GM12801 (cell line): Measurements from ENCODE around the gene IFT43.

ENCODE experiments used
- TF ChIP-seq, protein P1 (sequence below): IDR thresholded peaks from one replicate; pipeline ENCODE4 v1.5.1; 2011; ENCODE audit warnings: control low read depth; ENCODE audit not compliant: insufficient read length; ENCODE audit errors: extremely low read depth

Gene IFT43

GRCh38 chr14:76118594-76118993 is 133.0 kb downstream of the IFT43 start:
- TF ChIP-seq, protein P1, sequence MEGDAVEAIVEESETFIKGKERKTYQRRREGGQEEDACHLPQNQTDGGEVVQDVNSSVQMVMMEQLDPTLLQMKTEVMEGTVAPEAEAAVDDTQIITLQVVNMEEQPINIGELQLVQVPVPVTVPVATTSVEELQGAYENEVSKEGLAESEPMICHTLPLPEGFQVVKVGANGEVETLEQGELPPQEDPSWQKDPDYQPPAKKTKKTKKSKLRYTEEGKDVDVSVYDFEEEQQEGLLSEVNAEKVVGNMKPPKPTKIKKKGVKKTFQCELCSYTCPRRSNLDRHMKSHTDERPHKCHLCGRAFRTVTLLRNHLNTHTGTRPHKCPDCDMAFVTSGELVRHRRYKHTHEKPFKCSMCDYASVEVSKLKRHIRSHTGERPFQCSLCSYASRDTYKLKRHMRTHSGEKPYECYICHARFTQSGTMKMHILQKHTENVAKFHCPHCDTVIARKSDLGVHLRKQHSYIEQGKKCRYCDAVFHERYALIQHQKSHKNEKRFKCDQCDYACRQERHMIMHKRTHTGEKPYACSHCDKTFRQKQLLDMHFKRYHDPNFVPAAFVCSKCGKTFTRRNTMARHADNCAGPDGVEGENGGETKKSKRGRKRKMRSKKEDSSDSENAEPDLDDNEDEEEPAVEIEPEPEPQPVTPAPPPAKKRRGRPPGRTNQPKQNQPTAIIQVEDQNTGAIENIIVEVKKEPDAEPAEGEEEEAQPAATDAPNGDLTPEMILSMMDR, result no peak

DNA sequence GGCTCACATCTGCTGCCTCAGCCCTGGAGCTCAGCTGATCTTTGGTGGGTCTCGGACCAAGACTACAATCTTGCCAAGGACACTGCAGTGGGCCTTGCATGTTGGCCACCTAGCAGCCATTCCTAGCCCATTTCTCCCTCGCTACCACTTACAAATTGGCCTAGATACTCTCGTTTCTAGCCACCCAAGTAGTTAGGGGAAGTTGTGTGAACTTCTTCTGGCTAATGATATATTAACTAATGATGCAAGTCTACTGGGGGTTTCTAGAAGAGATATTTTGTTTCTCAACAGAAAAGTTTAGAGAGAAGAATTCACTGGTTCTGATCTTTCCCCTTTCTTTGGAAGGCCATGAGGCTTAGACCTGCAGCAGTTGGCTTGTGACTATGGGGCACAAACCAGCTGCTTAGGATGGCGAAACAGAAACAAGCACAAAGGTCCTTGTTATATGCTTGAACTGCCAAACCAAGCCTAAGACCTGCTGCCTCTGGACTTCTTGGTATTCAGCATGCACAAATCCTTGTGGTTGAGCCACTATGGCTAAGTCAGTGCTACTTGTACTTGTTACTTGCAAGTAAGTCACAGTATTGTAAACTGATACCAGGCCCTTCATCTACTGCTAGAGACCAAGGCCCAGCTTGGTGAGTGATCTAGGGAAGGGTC is 135.7 kb downstream of the IFT43 start:
- TF ChIP-seq, protein P1, result no peak

- TF ChIP-seq, protein P1, result no peak
Observed at GRCh38 chr14:76123426-76124225, 138.1 kb downstream of the IFT43 start.

GRCh38 chr14:76125511-76125910 is 139.9 kb downstream of the IFT43 start:
- TF ChIP-seq, protein P1, result no peak

DNA sequence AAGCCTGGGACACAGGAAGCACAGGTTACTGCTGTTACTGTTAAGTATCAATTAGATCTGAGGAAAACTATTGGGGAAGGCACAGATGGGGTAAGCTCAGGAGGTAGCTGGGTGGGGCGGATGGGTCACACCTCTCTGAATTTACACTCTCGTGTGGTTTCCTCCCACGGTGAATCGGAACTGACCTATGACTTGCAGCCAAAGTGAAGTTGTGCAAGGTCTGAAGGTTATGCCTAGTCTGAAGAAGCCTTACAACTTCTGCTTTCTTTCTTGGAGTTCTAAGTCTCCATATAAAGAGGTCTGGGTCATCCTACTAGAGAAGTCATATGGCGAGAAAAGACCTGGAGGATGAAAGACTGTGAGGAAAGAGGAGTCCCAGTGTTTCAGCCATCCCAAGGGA is 140.5 kb downstream of the IFT43 start:
- TF ChIP-seq, protein P1, result no peak

GRCh38 chr14:76129851-76130576 is 144.5 kb downstream of the IFT43 start:
- TF ChIP-seq, protein P1, result no peak
